K562 (cell line): ENCODE results near the gene ACAT1. TPM values are rescaled to one million over a fixed set of nuclear protein-coding genes. Genes with fewer than 3 reads are reported as not detected.

Experiments
- ATAC-seq: fragments of 200-7000 bp; cut with Tn5 transposase; 3 replicates; pipeline ENCODE4 v1.9.1; 2020; ENCODE audit warnings: moderate library complexity
- BruUV-seq: library from RNA; stranded (reverse); fragments of 400-500 nt; replicated peaks from 2 replicates; lab custom pipeline; 2021; lab: Mats Ljungman, UMichigan
- CTCF ChIA-PET: fragments of 300-600 bp; formaldehyde crosslinking; extraction: SDS; loops from one replicate; lab custom pipeline; 2021; ENCODE audit warnings: low intra/inter-chr PET ratio; lab: Yijun Ruan, JAX
- POLR2A ChIA-PET: fragments of 300-600, 350-650 bp; sonication (Branson Sonifier 250); formaldehyde crosslinking; extraction: SDS; loops from one replicate; lab custom pipeline; 2021; ENCODE audit warnings: antibody characterized with exemption, inconsistent platforms; lab: Yijun Ruan, JAX
- DNase-seq, 4 experiments: peaks; one replicate each; pipeline versions ENCODE4 v3.0.0 to v3.0.0-alpha.2; 2011 to 2018; ENCODE audit warnings: low spot score in 3 of 4, mixed read lengths in 3 of 4; ENCODE audit errors: extremely low read depth in 1 of 4
- FAIRE-seq: peaks from 2 replicates; lab custom pipeline; 2011; peaks lifted over from hg19 to GRCh38; lab: Jason Lieb, UNC
- H2AFZ ChIP-seq: 2 replicates; pipeline ENCODE4 v1.6.0; 2011; ENCODE audit warnings: low read depth, low read length, control low read depth, inconsistent platforms
- H3K27ac ChIP-seq: fragments of 200-600 bp; 3 replicates; pipeline ENCODE4 v1.8.0; 2011; ENCODE audit warnings: low read depth, mild to moderate bottlenecking, control low read depth, inconsistent platforms, low read length, moderate library complexity, mixed read lengths; ENCODE audit errors: extremely low read depth
- H3K27me3 ChIP-seq, 2 experiments: fragments of 300-600 bp in 1 of 2; 2 replicates in 1 of 2; 3 replicates in 1 of 2; pipeline versions ENCODE4 v1.6.0 to v1.8.0; 2011; ENCODE audit warnings: inconsistent platforms in 2 of 2, low read length in 2 of 2, mild to moderate bottlenecking in 1 of 2, mixed read lengths in 1 of 2, moderate library complexity in 1 of 2; ENCODE audit not compliant: control insufficient read depth in 2 of 2, insufficient read depth in 2 of 2
- H3K36me3 ChIP-seq: fragments of 300-600 bp; 3 replicates; pipeline ENCODE4 v1.8.0; 2011; ENCODE audit warnings: mild to moderate bottlenecking, low read length, inconsistent platforms; ENCODE audit not compliant: control insufficient read depth, insufficient read depth
- H3K4me1 ChIP-seq, 2 experiments: fragments of 200-600 bp in 1 of 2; replicated peaks in 1 of 2; 2 replicates in 1 of 2; 3 replicates in 1 of 2; pipeline versions ENCODE4 v1.5.1 to v1.8.0; 2011; ENCODE audit warnings: inconsistent platforms in 2 of 2, low read length in 2 of 2, mild to moderate bottlenecking in 1 of 2, mixed read lengths in 1 of 2, moderate library complexity in 1 of 2; ENCODE audit not compliant: control insufficient read depth in 2 of 2, insufficient read depth in 2 of 2
- H3K4me2 ChIP-seq: 2 replicates; pipeline ENCODE4 v1.6.1; 2011; ENCODE audit warnings: low read length, control low read depth, inconsistent platforms, mixed read lengths; ENCODE audit not compliant: insufficient read depth
- H3K4me3 ChIP-seq: fragments of 200-600 bp; sonication (generic), shearing (Covaris generic); 2 replicates; pipeline ENCODE4 v1.5.1; 2016; ENCODE audit warnings: control low read depth, inconsistent platforms
- H3K79me2 ChIP-seq: fragments of 200-600 bp; 3 replicates; pipeline ENCODE4 v1.8.0; 2011; ENCODE audit warnings: low read length, inconsistent platforms; ENCODE audit not compliant: control insufficient read depth, insufficient read depth
- H3K9ac ChIP-seq, 2 experiments: 2 replicates each; pipeline versions ENCODE4 v1.6.0 to v1.6.1; 2011; ENCODE audit warnings: low read depth in 2 of 2, low read length in 2 of 2, control low read depth in 1 of 2, inconsistent platforms in 1 of 2, mild to moderate bottlenecking in 1 of 2, mixed read lengths in 1 of 2; ENCODE audit not compliant: insufficient read depth in 1 of 2
- H3K9me1 ChIP-seq: one replicate; pipeline ENCODE4 v1.6.0; 2011; ENCODE audit warnings: inconsistent platforms, mild to moderate bottlenecking, low read length, moderate library complexity; ENCODE audit not compliant: control insufficient read depth, insufficient read depth
- H3K9me3 ChIP-seq: replicated peaks from 2 replicates; pipeline ENCODE4 v1.5.1; 2011; ENCODE audit warnings: low read depth, low read length, inconsistent platforms; ENCODE audit not compliant: control insufficient read depth, insufficient read depth
- H4K20me1 ChIP-seq: replicated peaks from 2 replicates; pipeline ENCODE4 v1.6.1; 2011; ENCODE audit warnings: low read length, inconsistent platforms, mixed read lengths; ENCODE audit not compliant: control insufficient read depth, insufficient read depth
- ARID3B ChIP-seq: fragments of 250-450 bp; sonication (Bioruptor Pico); IDR thresholded peaks from 2 replicates; pipeline ENCODE4 v1.4.0; 2020; ENCODE audit warnings: borderline replicate concordance
- BCOR ChIP-seq: fragments of 450-650 bp; IDR thresholded peaks from 2 replicates; pipeline ENCODE4 v1.6.1; 2016
- MEF2D ChIP-seq: conservative IDR thresholded peaks from 2 replicates; pipeline ENCODE4 v1.6.1; 2016; ENCODE audit warnings: low read depth, missing genetic modification characterization, missing compliant biosample characterization
- MXD1 ChIP-seq: fragments of 250-450 bp; sonication (Bioruptor Pico); IDR thresholded peaks from 2 replicates; pipeline ENCODE4 v1.8.0; 2021; ENCODE audit warnings: borderline replicate concordance, mild to moderate bottlenecking, moderate library complexity; ENCODE audit not compliant: poor library complexity, severe bottlenecking
- NFIC ChIP-seq: fragments of 450-650 bp; IDR thresholded peaks from 2 replicates; pipeline ENCODE4 v1.6.1; 2017; ENCODE audit warnings: mild to moderate bottlenecking, inconsistent platforms
- RAD21 ChIP-seq, 2 experiments: fragments of 250-450 bp in 1 of 2; fragments of 450-650 bp in 1 of 2; sonication (Bioruptor Pico) in 1 of 2; formaldehyde crosslinking in 1 of 2; IDR thresholded peaks in 1 of 2; conservative IDR thresholded peaks in 1 of 2; 2 replicates each; pipeline versions ENCODE4 v1.4.0 to v1.8.0; 2020 to 2022; ENCODE audit warnings: mild to moderate bottlenecking in 2 of 2, moderate library complexity in 1 of 2
- SAP30 ChIP-seq: fragments of 200-600 bp; sonication (generic); IDR thresholded peaks from 2 replicates; pipeline ENCODE4 v1.6.1; 2012; ENCODE audit warnings: borderline replicate concordance, low read depth, mild to moderate bottlenecking, moderate library complexity, low read length, control low read depth, inconsistent platforms; ENCODE audit not compliant: insufficient read depth, poor library complexity, severe bottlenecking
- SMC3 ChIP-seq: conservative IDR thresholded peaks from 2 replicates; pipeline ENCODE4 v1.6.1; 2011; ENCODE audit warnings: low read depth, low read length, improper control_type of control experiment; ENCODE audit not compliant: insufficient read depth
- ZBTB17 ChIP-seq: fragments of 450-650 bp; formaldehyde crosslinking; IDR thresholded peaks from 2 replicates; pipeline ENCODE4 v1.4.0; 2020; ENCODE audit warnings: mild to moderate bottlenecking
- ZBTB43 ChIP-seq: sonication (generic); formaldehyde crosslinking; IDR thresholded peaks from 2 replicates; pipeline ENCODE4 v1.8.0; 2023; ENCODE audit warnings: mild to moderate bottlenecking, missing genetic modification reagents
- ZNF584 ChIP-seq: fragments of 200-800 bp; sonication (Bioruptor generic); IDR thresholded peaks from 2 replicates; pipeline ENCODE4 v1.6.1; 2016; ENCODE audit warnings: low read depth, mild to moderate bottlenecking, missing genetic modification characterization, missing compliant biosample characterization
- WGBS: fragments of 100-300 bp; shearing (Covaris generic); methylation state at CpG from one replicate; pipeline ENCODE4 v1.1.6; 2016; ENCODE audit warnings: low coverage, mixed read lengths; ENCODE audit not compliant: insufficient coverage; ENCODE audit errors: missing lambda C conversion rate; 5-methylcytosine and 5-hydroxymethylcytosine counted together
- in situ Hi-C: fragments of 300-500 bp; cut with MboI; formaldehyde crosslinking; loops from 4 replicates; pipeline ENCODE4 v1.15.0; 2018; ENCODE audit warnings: inconsistent platforms, mixed read lengths
- intact Hi-C: fragments of 100-400 bp; cut with micrococcal nuclease; formaldehyde crosslinking; loops from 2 replicates; pipeline ENCODE4 v1.14.2; 2022
- polyA plus RNA-seq, 8 experiments: library from polyadenylated mRNA; depleted of rRNA in 4 of 8; stranded (reverse) in 5 of 8; unstranded in 3 of 8; fragments of >200 nt; fragmentation: Nextera tagmentation in 2 of 8; fragmentation: Illumina TruSeq in 1 of 8; extraction: Ambion mirVana in 2 of 8; extraction: Trizol in 1 of 8; gene quantifications; 2 replicates each; pipeline versions ENCODE4 v1.2.1 to v1.2.3, GENCODE V29; 2011 to 2014; ENCODE audit warnings: inconsistent platforms in 1 of 8, missing spikeins in 1 of 8
- total RNA-seq, 7 experiments: library from RNA; depleted of rRNA in 6 of 7; stranded (reverse); fragments of >200 nt in 6 of 7; fragmentation: Illumina TruSeq in 2 of 7; extraction: Trizol in 2 of 7; gene quantifications; 2 replicates each; pipeline versions ENCODE4 v1.2.1 to v1.2.3, GENCODE V29; 2011 to 2021; ENCODE audit warnings: low replicate concordance in 1 of 7
- TF ChIP-seq, protein P1 (sequence below): fragments of 250-450 bp; sonication (Bioruptor Pico); IDR thresholded peaks from 2 replicates; pipeline ENCODE4 v1.5.0; 2020; ENCODE audit warnings: mild to moderate bottlenecking
- TF ChIP-seq, protein P2 (sequence below): IDR thresholded peaks from 2 replicates; pipeline ENCODE4 v1.6.1; 2011; ENCODE audit warnings: borderline replicate concordance, low read depth, mild to moderate bottlenecking, moderate library complexity, low read length; ENCODE audit not compliant: insufficient read depth, poor library complexity, severe bottlenecking

The ACAT1 gene
- total and polyA plus RNA-seq, 9 of the 15 experiments (the other 6 are each of a cell fraction or from before 2014, with no cell fraction given), result 65.1 to 204 (median 104) TPM

- Histone ChIP-seq H3K36me3 (peaks cover 14% of the 10 kb centered on the region; the same call in 1 of the 3 replicates), H3K4me1 (peaks cover 29 to 30% of the 10 kb centered on the region in 2 experiments; a peak in 4 of 5 replicates), H3K4me2 (peak overlapping the region; percentile 84), H3K4me3 (peak overlapping the region; percentile 58), H2AFZ (peak overlapping the region; percentile 79), H3K9ac (peak overlapping the region; percentile 39 to 69; a peak in 3 of 4 replicates), H3K27ac (peak overlapping the region; percentile 74), H3K9me3 (no peaks in the 10 kb centered on the region), H4K20me1 (0 out of 2 replicates have a peak, but pooled peaks cover 3% of the 10 kb centered on the region), H3K79me2 (peaks cover 46% of the 10 kb centered on the region), H3K27me3 (no peaks in the 10 kb centered on the region), H3K9me1 (no peaks in the 10 kb centered on the region)
- FAIRE-seq (peak; percentile 32), ATAC-seq (peak; percentile 52), DNase-seq (peak in 2 of 4 experiments; percentile 22 to 58)
- BruUV-seq, result TSS peak; percentile 58
- in situ Hi-C loops, result loop anchor here (5.0 kb wide), 1 partner anchor 520 kb away; no protein-coding TSS in a partner anchor
- intact Hi-C loops, result loop anchor here (5.0 to 10.0 kb wide), 3 partner anchors 120 to 470 kb away; partner anchors contain the start of genes EXPH5 and POGLUT3
- 4% methylated on average over 9 of the region's 9 CpGs for WGBS
- POLR2A ChIA-PET, result interaction anchor here (0.6 to 1.5 kb wide), 7 partner anchors 8 to 522 kb away, joined by 3 to 5 read pairs (median 3); partner anchors contain the start of gene CUL5
- CTCF ChIA-PET, result no interaction called here
- no peak for TF ChIP-seq ZBTB17
- no peak for TF ChIP-seq MXD1 (CRISPR knock-in tag)
- TF ChIP-seq, protein P1, sequence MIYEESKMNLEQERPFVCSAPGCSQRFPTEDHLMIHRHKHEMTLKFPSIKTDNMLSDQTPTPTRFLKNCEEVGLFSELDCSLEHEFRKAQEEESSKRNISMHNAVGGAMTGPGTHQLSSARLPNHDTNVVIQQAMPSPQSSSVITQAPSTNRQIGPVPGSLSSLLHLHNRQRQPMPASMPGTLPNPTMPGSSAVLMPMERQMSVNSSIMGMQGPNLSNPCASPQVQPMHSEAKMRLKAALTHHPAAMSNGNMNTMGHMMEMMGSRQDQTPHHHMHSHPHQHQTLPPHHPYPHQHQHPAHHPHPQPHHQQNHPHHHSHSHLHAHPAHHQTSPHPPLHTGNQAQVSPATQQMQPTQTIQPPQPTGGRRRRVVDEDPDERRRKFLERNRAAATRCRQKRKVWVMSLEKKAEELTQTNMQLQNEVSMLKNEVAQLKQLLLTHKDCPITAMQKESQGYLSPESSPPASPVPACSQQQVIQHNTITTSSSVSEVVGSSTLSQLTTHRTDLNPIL (CRISPR knock-in tag), result no peak
- no peak for TF ChIP-seq NFIC
- no peak for TF ChIP-seq ZNF584 (CRISPR knock-in tag)
- no peak for TF ChIP-seq BCOR
- no peak for TF ChIP-seq ARID3B (CRISPR knock-in tag)
- TF ChIP-seq RAD21 (CRISPR knock-in tag; conservative IDR thresholded peaks at IDR 0.05 in 1 of 2, IDR thresholded peaks at IDR 0.05 in 1 of 2), result 0 out of 4 replicates have a peak, but pooled peaks of 1 of the 2 experiments have one; percentile 8
- TF ChIP-seq SMC3, result no peak
- TF ChIP-seq, protein P2, sequence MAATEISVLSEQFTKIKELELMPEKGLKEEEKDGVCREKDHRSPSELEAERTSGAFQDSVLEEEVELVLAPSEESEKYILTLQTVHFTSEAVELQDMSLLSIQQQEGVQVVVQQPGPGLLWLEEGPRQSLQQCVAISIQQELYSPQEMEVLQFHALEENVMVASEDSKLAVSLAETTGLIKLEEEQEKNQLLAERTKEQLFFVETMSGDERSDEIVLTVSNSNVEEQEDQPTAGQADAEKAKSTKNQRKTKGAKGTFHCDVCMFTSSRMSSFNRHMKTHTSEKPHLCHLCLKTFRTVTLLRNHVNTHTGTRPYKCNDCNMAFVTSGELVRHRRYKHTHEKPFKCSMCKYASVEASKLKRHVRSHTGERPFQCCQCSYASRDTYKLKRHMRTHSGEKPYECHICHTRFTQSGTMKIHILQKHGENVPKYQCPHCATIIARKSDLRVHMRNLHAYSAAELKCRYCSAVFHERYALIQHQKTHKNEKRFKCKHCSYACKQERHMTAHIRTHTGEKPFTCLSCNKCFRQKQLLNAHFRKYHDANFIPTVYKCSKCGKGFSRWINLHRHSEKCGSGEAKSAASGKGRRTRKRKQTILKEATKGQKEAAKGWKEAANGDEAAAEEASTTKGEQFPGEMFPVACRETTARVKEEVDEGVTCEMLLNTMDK, result no peak
- no peak for TF ChIP-seq ZBTB43 (CRISPR knock-in tag)
- TF ChIP-seq MEF2D (tag), result no peak
- no peak for TF ChIP-seq SAP30
These were observed 830 bp downstream of the ACAT1 start for GRCh38 chr11:108122166-108122628.
